Right lobe of liver (tissue), 6 donors: ENCODE data around the gene GIGYF2. TPM values are rescaled to one million over a fixed set of nuclear protein-coding genes. Genes with fewer than 3 reads are reported as not detected.

Experiments used
- ATAC-seq, 4 donors: fragments of 200-7000 bp; cut with Tn5 transposase; one replicate each; pipeline ENCODE4 v1.9.1; 2020; ENCODE audit warnings: mild to moderate bottlenecking in 4 of 4, moderate library complexity in 4 of 4
- DNase-seq, 3 donors: peaks; one replicate each; pipeline ENCODE4 v3.0.0-alpha.2; 2020
- H3K27ac ChIP-seq, 3 donors: fragments of 200-600 bp; one replicate each; pipeline ENCODE4 v1.8.0; 2022
- H3K27me3 ChIP-seq, 2 donors: fragments of 200-600 bp; one replicate each; pipeline ENCODE4 v1.8.0; 2022
- H3K36me3 ChIP-seq, 4 donors: fragments of 200-600 bp; sonication (generic) in 1 of 4; one replicate each; pipeline versions ENCODE4 v1.5.1 to v1.8.0; 2017 to 2022; ENCODE audit warnings: control low read depth in 1 of 4
- H3K4me1 ChIP-seq, 4 donors: fragments of 200-600 bp; sonication (generic) in 1 of 4; one replicate each; pipeline versions ENCODE4 v1.5.1 to v1.8.0; 2017 to 2022; ENCODE audit warnings: control low read depth in 1 of 4
- H3K4me3 ChIP-seq, 3 donors: fragments of 200-600 bp; one replicate each; pipeline ENCODE4 v1.8.0; 2022
- H3K9me3 ChIP-seq, 4 donors: fragments of 200-600 bp; sonication (generic) in 1 of 4; one replicate each; pipeline versions ENCODE4 v1.5.1 to v1.8.0; 2017 to 2022; ENCODE audit warnings: control low read depth in 1 of 4
- CTCF ChIP-seq, 4 donors: fragments of 200-600 bp in 3 of 4; fragments of 450-650 bp in 1 of 4; IDR thresholded peaks; one replicate each; pipeline versions ENCODE4 v1.5.1 to v1.8.0; 2016 to 2022; ENCODE audit warnings: antibody characterized with exemption in 4 of 4, mild to moderate bottlenecking in 2 of 4
- POLR2A ChIP-seq: fragments of 450-650 bp; IDR thresholded peaks from one replicate; pipeline ENCODE4 v1.6.1; 2017; ENCODE audit warnings: antibody characterized with exemption, mild to moderate bottlenecking
- WGBS: methylation state at CpG from one replicate; pipeline ENCODE4 v1.1.6; 2018; ENCODE audit warnings: low coverage, low lambda C conversion rate; ENCODE audit not compliant: insufficient coverage; ENCODE audit errors: missing lambda C conversion rate; 5-methylcytosine and 5-hydroxymethylcytosine counted together
- intact Hi-C, 2 donors: fragments of 100-400 bp; cut with DNase I; formaldehyde crosslinking; loops; one replicate each; pipeline versions ENCODE4 v1.11.2 to v1.14.1; 2022
- total RNA-seq, 6 experiments: library from RNA; depleted of rRNA in 2 of 6; stranded (reverse); fragments of >200 nt in 2 of 6; fragmentation: NEBNext Ultra II Directional in 3 of 6; extraction: Animal tissue kit (Norgen Biotek cat#: 25700) in 3 of 6; gene quantifications; one replicate each; pipeline versions ENCODE4 v1.1.0 to v1.2.4, GENCODE V29; 2016 to 2023
- donor health status: DM: no; HTN: yes; CAD: no.
- donor health status: DM: no; HTN: no; CAD: no.
- donor health status: DM: no; HTN: no; CAD: no.
- donor health status: DM: no; HTN: yes; CAD: no.
- donor health status: DM: no; HTN: yes; CAD: no.

The GIGYF2 gene
- total RNA-seq, 6 experiments from 2014 or later, result 25.7 to 35.0 (median 32.6) TPM

GRCh38 chr2:232876978-232877441 is 179.9 kb downstream of the GIGYF2 start:
- TF ChIP-seq CTCF (IDR thresholded peaks at IDR 0.05), result no peak
- TF ChIP-seq POLR2A, result no peak
- peak in 3 of 4 donors; percentile 1 to 9 (median 8) for ATAC-seq
- no peaks in the 10 kb centered on the region for H3K9me3 ChIP-seq
- H3K27me3 ChIP-seq, result no peaks in the 10 kb centered on the region
- peak in 1 of 3 donors; percentile 59 for DNase-seq
- no peaks in the 10 kb centered on the region for H3K36me3 ChIP-seq
- peak overlapping the region; percentile 49 to 72 (median 62) for H3K4me3 ChIP-seq
- 44% methylated on average over 7 of the region's 21 CpGs for WGBS
- peaks cover 0 to 28% (median 7%) of the 10 kb centered on the region in 4 donors for H3K4me1 ChIP-seq
- peak overlapping the region; percentile 60 to 89 (median 80) for H3K27ac ChIP-seq
- intact Hi-C loops, result no loop called here

GRCh38 chr2:232877940-232878511 is 180.9 kb downstream of the GIGYF2 start:
- WGBS, result 70% methylated on average over 3 of the region's 13 CpGs
- H3K9me3 ChIP-seq, result no peaks in the 10 kb centered on the region
- H3K4me1 ChIP-seq, result peaks cover 0 to 26% (median 7%) of the 10 kb centered on the region in 4 donors
- H3K36me3 ChIP-seq, result no peaks in the 10 kb centered on the region
- H3K27me3 ChIP-seq, result no peaks in the 10 kb centered on the region
- DNase-seq, result peak in 1 of 3 donors; percentile 44
- intact Hi-C loops, result no loop called here
- no peak for TF ChIP-seq CTCF (IDR thresholded peaks at IDR 0.05)
- no peak for TF ChIP-seq POLR2A
- no peak overlapping the region for H3K4me3 ChIP-seq
- H3K27ac ChIP-seq, result no peak overlapping the region
- ATAC-seq, result no peak

- Histone ChIP-seq H3K9me3 (no peaks in the 10 kb centered on the region), H3K4me3 (no peak overlapping the region), H3K27me3 (no peaks in the 10 kb centered on the region), H3K27ac (no peak overlapping the region), H3K4me1 (peaks cover 0 to 16% (median 4%) of the 10 kb centered on the region in 4 donors), H3K36me3 (no peaks in the 10 kb centered on the region)
- TF ChIP-seq CTCF (IDR thresholded peaks at IDR 0.05), result no peak
- no peak for TF ChIP-seq POLR2A
- ATAC-seq (no peak), DNase-seq (no peak)
- intact Hi-C loops, result no loop called here
- WGBS, result 82% methylated on average over 5 of the region's 20 CpGs
Measured at GRCh38 chr2:232878855-232879617, 181.9 kb downstream of the GIGYF2 start.

GRCh38 chr2:232879618-232880494 is 182.7 kb downstream of the GIGYF2 start:
- TF ChIP-seq CTCF (IDR thresholded peaks at IDR 0.05) (no peak), POLR2A (no peak)
- no peak overlapping the region for H3K27ac ChIP-seq
- H3K36me3 ChIP-seq, result no peaks in the 10 kb centered on the region
- ATAC-seq (no peak), DNase-seq (no peak)
- H3K9me3 ChIP-seq, result no peaks in the 10 kb centered on the region
- intact Hi-C loops, result no loop called here
- peaks cover 0 to 8% (median 0%) of the 10 kb centered on the region in 4 donors for H3K4me1 ChIP-seq
- no peaks in the 10 kb centered on the region for H3K27me3 ChIP-seq
- WGBS, result 60% methylated on average over 1 of the region's 21 CpGs
- H3K4me3 ChIP-seq, result no peak overlapping the region
